ENCODE results near the gene FLT4. TPM values are rescaled to one million over a fixed set of nuclear protein-coding genes. Genes with fewer than 3 reads are reported as not detected.
"Not testable (repeated sequence)": the region's sequence is repeated elsewhere in the genome, so short reads cannot be mapped to it uniquely, and the experiment has no call there.

The FLT4 gene
- polyA plus RNA-seq, 6 donors from 2014 or later, result not detected

GRCh38 chr5:180682560-180682959 lies 33.2 kb upstream of the FLT4 start:
- no peaks in the 10 kb centered on the region for H3K4me1 Mint-ChIP-seq
- H3K9me3 Mint-ChIP-seq, result peaks cover 0 to 4% (median 0%) of the 10 kb centered on the region in 7 donors
- H3K27me3 Mint-ChIP-seq, result peaks cover 28 to 49% (median 46%) of the 10 kb centered on the region in 3 donors
- DNase-seq, result no peak
- H3K36me3 Mint-ChIP-seq, result no peaks in the 10 kb centered on the region
- H3K27ac Mint-ChIP-seq, result no peak overlapping the region
- no peak for ATAC-seq (ENCODE audit: low read depth in 2 of 2)
- no peak overlapping the region for H3K4me3 Mint-ChIP-seq

- H3K4me3 Mint-ChIP-seq; H3K36me3 Mint-ChIP-seq; H3K9me3 Mint-ChIP-seq; H3K4me1 Mint-ChIP-seq; H3K27ac Mint-ChIP-seq; DNase-seq; ATAC-seq (ENCODE audit: low read depth in 2 of 2): not testable (repeated sequence)
- peaks cover 30 to 52% (median 49%) of the 10 kb centered on the region in 3 donors for H3K27me3 Mint-ChIP-seq
Measured at GRCh38 chr5:180682008-180682407, 32.6 kb upstream of the FLT4 start.

GRCh38 chr5:180678319-180678718 lies 28.9 kb upstream of the FLT4 start:
- not testable (repeated sequence) for H3K36me3 Mint-ChIP-seq; ATAC-seq (ENCODE audit: low read depth in 2 of 2); H3K4me3 Mint-ChIP-seq; H3K4me1 Mint-ChIP-seq; H3K27ac Mint-ChIP-seq; H3K9me3 Mint-ChIP-seq; DNase-seq
- peaks cover 21 to 57% (median 52%) of the 10 kb centered on the region in 3 donors for H3K27me3 Mint-ChIP-seq

DNA sequence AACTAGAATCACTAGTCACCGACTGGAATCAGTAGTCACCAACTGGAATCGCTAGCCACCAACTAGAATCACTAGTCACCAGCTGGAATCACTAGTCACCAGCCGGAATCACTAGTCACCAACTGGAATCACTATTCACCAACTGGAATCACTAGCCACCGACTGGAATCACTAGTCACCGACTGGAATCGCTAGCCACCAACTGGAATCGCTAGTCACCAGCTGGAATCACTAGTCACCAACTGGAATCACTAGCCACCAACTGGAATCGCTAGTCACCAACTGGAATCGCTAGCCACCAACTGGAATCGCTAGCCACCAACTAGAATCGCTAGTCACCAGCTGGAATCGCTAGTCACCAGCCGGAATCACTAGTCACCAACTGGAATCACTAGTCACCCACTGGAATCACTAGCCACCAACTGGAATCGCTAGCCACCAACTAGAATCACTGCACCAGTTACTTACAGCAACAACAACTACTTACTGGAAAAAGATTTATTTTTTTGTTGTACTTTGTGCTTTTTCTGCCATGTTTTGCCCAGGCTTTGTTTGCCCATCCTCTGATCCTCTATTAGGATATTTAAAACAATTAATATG lies 25.7 kb upstream of the FLT4 start:
- Mint-ChIP-seq H3K27me3 (peaks cover 19 to 51% (median 46%) of the 10 kb centered on the region in 3 donors), H3K4me1 (peaks cover 3 to 11% (median 10%) of the 10 kb centered on the region in 3 donors), H3K27ac (no peak overlapping the region), H3K36me3 (no peaks in the 10 kb centered on the region), H3K4me3 (no peak overlapping the region), H3K9me3 (peaks cover 0 to 5% (median 0%) of the 10 kb centered on the region in 7 donors)
- no peak for ATAC-seq (ENCODE audit: low read depth in 2 of 2)
- DNase-seq, result no peak

- not testable (repeated sequence) for ATAC-seq (ENCODE audit: low read depth in 2 of 2); H3K4me3 Mint-ChIP-seq; H3K9me3 Mint-ChIP-seq; H3K27ac Mint-ChIP-seq; DNase-seq; H3K36me3 Mint-ChIP-seq
- peaks cover 3 to 20% (median 13%) of the 10 kb centered on the region in 3 donors for H3K4me1 Mint-ChIP-seq
- H3K27me3 Mint-ChIP-seq, result peaks cover 17 to 60% (median 43%) of the 10 kb centered on the region in 3 donors
Measured at GRCh38 chr5:180674090-180674475, 24.7 kb upstream of the FLT4 start.

DNA sequence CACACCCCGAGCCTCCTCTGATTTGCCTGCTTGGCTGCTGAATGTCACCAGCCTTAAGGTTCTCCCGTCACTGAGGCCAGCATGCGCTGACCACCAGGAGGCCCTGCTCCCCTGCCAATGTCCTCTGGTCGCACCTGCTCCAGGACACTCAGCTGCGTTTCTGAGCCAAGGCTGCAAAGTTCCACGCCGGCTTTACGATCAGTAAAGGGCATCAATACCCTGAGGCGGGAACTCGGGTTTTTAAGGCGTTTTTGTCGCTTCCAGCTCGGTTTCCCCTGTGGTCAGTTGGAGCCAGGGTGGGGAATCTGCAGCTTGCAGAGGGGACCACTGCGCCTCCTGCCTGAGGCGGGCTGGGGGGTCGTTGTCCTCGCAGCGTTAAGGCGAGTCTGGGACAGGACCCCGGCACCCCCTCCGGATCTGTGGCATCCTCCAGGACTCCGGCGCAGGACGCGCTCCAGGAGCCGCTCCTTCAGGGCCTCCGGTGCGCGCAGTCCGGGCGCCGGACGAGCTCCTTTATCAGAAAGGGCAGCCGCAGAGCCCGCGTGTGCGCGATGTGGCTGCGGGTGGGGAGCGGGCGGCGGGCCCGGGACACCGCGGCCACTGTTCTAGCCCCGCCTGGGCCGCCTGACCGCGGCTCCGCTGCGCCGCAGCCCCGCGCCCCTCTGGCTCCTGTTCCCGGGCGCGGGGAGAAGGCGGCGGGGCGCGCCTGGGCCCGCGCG lies 24.1 kb upstream of the FLT4 start:
- Mint-ChIP-seq H3K4me3 (no peak overlapping the region), H3K27me3 (peaks cover 17 to 64% (median 48%) of the 10 kb centered on the region in 3 donors), H3K36me3 (no peaks in the 10 kb centered on the region), H3K27ac (peak overlapping the region in 1 of 6 donors; percentile 75), H3K9me3 (peaks cover 0 to 5% (median 0%) of the 10 kb centered on the region in 7 donors), H3K4me1 (peaks cover 3 to 20% (median 13%) of the 10 kb centered on the region in 3 donors)
- ATAC-seq (ENCODE audit: low read depth in 2 of 2), result no peak
- DNase-seq, result no peak

DNA sequence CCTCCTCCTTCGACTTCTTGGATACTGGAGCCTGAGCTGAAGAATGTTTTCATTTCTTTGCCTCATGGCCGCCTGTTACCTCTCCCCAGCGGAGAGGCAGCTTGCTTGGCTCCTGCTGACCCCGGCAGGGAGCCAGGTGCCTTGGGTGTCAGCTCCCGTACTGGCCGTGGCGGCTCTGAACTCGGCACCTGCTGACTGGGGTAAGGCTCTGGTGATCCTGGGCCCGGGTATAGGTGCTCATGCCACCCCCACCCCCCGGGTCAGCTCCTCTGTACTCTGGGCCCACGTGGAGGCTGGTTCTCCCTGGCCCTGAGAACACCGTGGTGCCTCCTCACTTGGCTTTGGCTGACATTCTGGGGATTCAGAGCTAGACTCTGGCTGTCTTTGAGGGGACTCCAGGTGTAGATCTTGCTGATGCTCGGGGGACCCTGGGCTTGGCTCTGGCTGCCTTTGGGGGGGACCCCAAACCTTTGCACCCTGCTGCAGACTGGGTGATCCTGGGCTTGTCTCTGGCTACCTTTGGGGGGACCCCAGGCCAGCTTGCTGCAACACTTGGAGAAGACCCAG lies 22.6 kb upstream of the FLT4 start:
- not testable (repeated sequence) for ATAC-seq (ENCODE audit: low read depth in 2 of 2); H3K4me3 Mint-ChIP-seq; H3K27ac Mint-ChIP-seq; H3K9me3 Mint-ChIP-seq; DNase-seq; H3K36me3 Mint-ChIP-seq
- Mint-ChIP-seq H3K27me3 (peaks cover 13 to 60% (median 44%) of the 10 kb centered on the region in 3 donors), H3K4me1 (peaks cover 3 to 20% (median 13%) of the 10 kb centered on the region in 3 donors)

GRCh38 chr5:180670586-180671359 lies 21.4 kb upstream of the FLT4 start:
- no peaks in the 10 kb centered on the region for H3K36me3 Mint-ChIP-seq
- DNase-seq, result no peak
- H3K27me3 Mint-ChIP-seq, result peaks cover 16 to 58% (median 36%) of the 10 kb centered on the region in 3 donors
- H3K9me3 Mint-ChIP-seq, result no peaks in the 10 kb centered on the region
- peaks cover 3 to 20% (median 13%) of the 10 kb centered on the region in 3 donors for H3K4me1 Mint-ChIP-seq
- ATAC-seq (ENCODE audit: low read depth in 2 of 2), result no peak
- peak overlapping the region in 3 of 8 donors; percentile 22 to 56 (median 30) for H3K4me3 Mint-ChIP-seq
- H3K27ac Mint-ChIP-seq, result no peak overlapping the region

DNA sequence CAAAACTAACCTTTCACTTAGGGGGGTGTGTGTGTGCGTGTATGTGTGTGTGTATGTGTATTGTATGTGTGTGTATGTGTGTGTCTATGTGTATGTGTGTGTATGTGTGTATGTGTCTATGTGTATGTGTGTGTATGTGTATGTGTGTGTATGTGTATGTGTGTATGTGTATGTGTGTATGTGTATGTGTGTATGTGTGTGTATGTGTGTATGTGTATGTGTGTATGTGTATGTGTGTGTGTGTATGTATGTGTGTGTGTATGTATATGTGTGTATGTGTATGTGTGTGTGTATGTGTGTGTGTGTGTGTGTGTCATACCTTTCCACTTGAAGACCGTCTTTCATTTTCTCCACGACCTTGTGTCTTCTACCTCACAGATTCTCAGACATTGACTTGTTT lies 20.8 kb upstream of the FLT4 start:
- Mint-ChIP-seq H3K27me3 (peaks cover 20 to 59% (median 33%) of the 10 kb centered on the region in 3 donors), H3K9me3 (no peaks in the 10 kb centered on the region), H3K4me1 (peaks cover 3 to 20% (median 13%) of the 10 kb centered on the region in 3 donors), H3K27ac (no peak overlapping the region), H3K36me3 (no peaks in the 10 kb centered on the region), H3K4me3 (peak overlapping the region in 3 of 8 donors; percentile 22 to 56 (median 30))
- ATAC-seq (ENCODE audit: low read depth in 2 of 2) (no peak), DNase-seq (no peak)

- H3K36me3 Mint-ChIP-seq, result no peaks in the 10 kb centered on the region
- H3K27me3 Mint-ChIP-seq, result peaks cover 20 to 58% (median 32%) of the 10 kb centered on the region in 3 donors
- no peak for DNase-seq
- peaks cover 3 to 19% (median 11%) of the 10 kb centered on the region in 3 donors for H3K4me1 Mint-ChIP-seq
- no peak overlapping the region for H3K27ac Mint-ChIP-seq
- no peaks in the 10 kb centered on the region for H3K9me3 Mint-ChIP-seq
- no peak for ATAC-seq (ENCODE audit: low read depth in 2 of 2)
- H3K4me3 Mint-ChIP-seq, result no peak overlapping the region
Measured at GRCh38 chr5:180669661-180670060, 20.3 kb upstream of the FLT4 start.

DNA sequence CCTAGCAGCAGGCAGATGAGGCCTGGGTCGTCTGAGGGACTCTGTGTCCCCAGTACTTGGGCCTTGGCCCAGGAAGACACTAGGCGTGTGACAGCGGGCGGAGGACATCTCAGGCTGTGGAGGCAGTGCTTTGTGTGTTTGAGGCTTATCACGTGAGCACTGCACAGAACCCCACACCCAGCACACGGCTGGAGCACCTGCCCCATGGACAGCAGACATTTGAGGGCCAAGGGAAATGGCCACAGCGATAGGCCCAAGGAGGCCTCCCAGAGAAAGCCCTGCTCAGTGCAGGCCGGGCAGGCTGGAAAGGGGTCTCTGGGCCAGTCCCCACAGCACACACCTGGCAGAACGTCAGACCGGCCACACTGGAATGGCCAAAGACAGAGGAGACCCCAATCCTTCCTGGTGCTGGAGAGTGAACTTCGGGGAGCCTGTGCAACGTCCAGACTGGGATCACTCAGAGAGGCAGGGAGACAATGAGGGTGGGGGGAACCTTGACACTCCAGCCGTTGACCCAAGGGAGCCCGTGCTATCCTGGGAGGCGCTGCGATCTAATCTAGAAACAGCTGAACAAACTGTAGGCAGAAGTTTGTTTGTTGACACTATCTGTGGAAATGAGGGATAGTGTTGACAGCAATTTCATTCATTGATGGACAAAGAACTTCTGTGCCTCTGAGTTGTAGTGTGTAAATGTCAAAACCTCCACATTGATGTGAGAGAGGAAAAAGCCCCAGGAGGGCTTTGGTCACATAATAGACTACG lies 19.6 kb upstream of the FLT4 start:
- Mint-ChIP-seq H3K27ac (no peak overlapping the region), H3K36me3 (no peaks in the 10 kb centered on the region), H3K27me3 (peaks cover 23 to 55% (median 32%) of the 10 kb centered on the region in 3 donors), H3K4me3 (peak overlapping the region in 1 of 8 donors; percentile 17), H3K9me3 (no peaks in the 10 kb centered on the region), H3K4me1 (peaks cover 3 to 15% (median 8%) of the 10 kb centered on the region in 3 donors)
- DNase-seq (no peak), ATAC-seq (ENCODE audit: low read depth in 2 of 2) (no peak)

DNA sequence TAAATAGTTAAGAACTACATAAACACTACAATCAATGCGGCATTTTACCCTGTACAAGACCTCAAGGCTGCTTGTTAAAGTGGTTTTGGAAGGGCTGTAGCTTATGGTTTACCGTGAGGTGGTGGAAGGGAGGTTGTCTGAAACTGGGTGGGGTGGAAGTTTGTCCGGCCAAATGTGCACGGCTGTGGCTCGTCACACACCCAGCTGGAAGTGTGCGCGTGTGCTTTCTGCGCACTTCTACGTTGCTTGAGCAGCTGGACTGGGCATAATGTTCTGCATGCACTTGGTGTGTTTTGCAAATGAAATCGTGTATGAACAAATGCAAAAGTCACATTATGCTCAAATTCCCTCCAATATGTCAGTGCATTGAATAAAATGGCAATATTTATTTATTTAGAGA lies 17.4 kb upstream of the FLT4 start:
- H3K4me3 Mint-ChIP-seq, result no peak overlapping the region
- ATAC-seq (ENCODE audit: low read depth in 2 of 2), result no peak
- H3K27ac Mint-ChIP-seq, result no peak overlapping the region
- H3K4me1 Mint-ChIP-seq, result peaks cover 3 to 15% (median 8%) of the 10 kb centered on the region in 3 donors
- no peak for DNase-seq
- no peaks in the 10 kb centered on the region for H3K9me3 Mint-ChIP-seq
- H3K36me3 Mint-ChIP-seq, result no peaks in the 10 kb centered on the region
- H3K27me3 Mint-ChIP-seq, result peaks cover 24 to 54% (median 26%) of the 10 kb centered on the region in 3 donors

Measured in naive B cell (primary cell).